ENCODE measurements around the gene MBTD1. TPM values are rescaled to one million over a fixed set of nuclear protein-coding genes. Genes with fewer than 3 reads are reported as not detected.

The MBTD1 gene
- 2.3 and 3.1 TPM in 2 replicates for total RNA-seq

GRCh38 chr17:51259564-51260236, at the start of gene MBTD1:
MBTD1 (minus strand) TSS chr17:51260049; CDS start chr17:51225161, 34,888 bp downstream.

GRCh38 chr17:51260237-51261023, 581 bp upstream of the MBTD1 start, which contains the start of gene UTP18:
UTP18 (plus strand) TSS chr17:51260546; CDS start chr17:51260585, 39 bp downstream.

GRCh38 chr17:51166198-51166986, 93.5 kb downstream of the MBTD1 start, which contains the start of gene NME2:
NME2 (plus strand) TSS chr17:51166411; CDS start chr17:51166831, 420 bp downstream.

GRCh38 chr17:51153210-51154072, 106.4 kb downstream of the MBTD1 start, which contains the start of gene NME1:
NME1 (plus strand) TSS chr17:51153559; CDS start chr17:51155655, 2,096 bp downstream.

Other genes with a start within 250 kb of the MBTD1 start
- gene SPAG9, start 139.2 kb downstream of the MBTD1 start, total RNA-seq = 60.3 and 63.4 TPM in 2 replicates
- 388 and 400 TPM in 2 replicates for gene NME1, start 106.5 kb downstream of the MBTD1 start, total RNA-seq
- gene NME2, start 93.6 kb downstream of the MBTD1 start, total RNA-seq = 872 and 888 TPM in 2 replicates
- 45.2 and 48.6 TPM in 2 replicates for gene UTP18, start 497 bp upstream of the MBTD1 start, total RNA-seq

Data from mammary microvascular endothelial cell (primary cell).